Activated CD4-positive, alpha-beta T cell treated with anti-CD3 and anti-CD28 coated beads, Interleukin-2, amount 50 U/mL, for 24 hours (primary cell): ENCODE results near the gene AGBL4.
"Not testable (repeated sequence)": the region's sequence is repeated elsewhere in the genome, so short reads cannot be mapped to it uniquely, and the experiment has no call there.

Experiments
- DNase-seq, 2 donors: peaks; one replicate each; pipeline ENCODE4 v3.0.0-alpha.2; 2020; ENCODE audit warnings: low read depth in 1 of 2, low spot score in 1 of 2

The AGBL4 gene

GRCh38 chr1:50023292-50024159, at the start of gene AGBL4:
AGBL4 (minus strand) TSS chr1:50023954.
- DNase-seq: no peak

- DNase-seq: no peak
Observed at GRCh38 chr1:50066806-50067205, 43.1 kb upstream of the AGBL4 start.

- no peak for DNase-seq
Observed at GRCh38 chr1:50060279-50060678, 36.5 kb upstream of the AGBL4 start.

GRCh38 chr1:50048791-50049190, 25.0 kb upstream of the AGBL4 start:
- no peak for DNase-seq

GRCh38 chr1:50047916-50048694, 24.4 kb upstream of the AGBL4 start:
- no peak for DNase-seq

- no peak for DNase-seq
Observed at GRCh38 chr1:50038237-50038809, 14.6 kb upstream of the AGBL4 start.

DNA sequence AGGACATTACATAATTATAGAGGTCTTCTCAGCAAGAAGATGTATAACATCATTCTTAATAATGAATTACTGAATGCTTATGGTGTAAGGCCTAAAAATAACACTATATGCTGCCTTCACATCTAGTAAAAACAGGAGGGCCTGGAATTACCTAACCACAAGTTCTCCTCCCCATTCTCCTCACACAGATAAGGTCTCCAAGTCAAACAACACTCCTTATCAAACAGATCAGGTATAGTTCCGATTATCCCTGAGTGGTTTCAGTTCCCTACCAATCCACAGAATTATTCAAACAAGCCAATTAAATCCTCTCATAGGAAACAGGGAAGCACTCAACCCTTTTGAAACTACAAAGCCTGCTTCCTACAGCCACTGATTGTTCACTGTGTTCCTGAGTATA, 4.0 kb upstream of the AGBL4 start:
- DNase-seq: no peak

- DNase-seq: no peak
Observed at GRCh38 chr1:49995734-49996133, 28.0 kb downstream of the AGBL4 start.

DNA sequence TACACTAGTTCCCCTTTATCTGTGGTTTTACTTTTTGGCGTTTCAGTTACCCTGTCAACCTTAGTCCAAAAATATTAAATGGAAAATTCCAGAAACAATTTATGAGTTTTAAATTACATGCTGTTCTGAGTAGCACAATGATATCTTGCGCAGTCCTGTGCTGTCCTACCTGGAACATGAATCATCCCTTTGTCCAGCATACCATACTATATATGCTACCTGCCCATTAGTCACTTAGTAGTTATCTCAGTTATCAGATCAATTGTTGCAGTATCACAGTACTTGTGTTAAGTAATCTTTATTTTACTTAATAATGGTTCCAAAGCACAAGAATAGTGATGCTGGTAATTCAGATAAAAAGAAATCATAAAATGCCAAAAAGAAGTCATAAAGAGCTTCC, 52.7 kb downstream of the AGBL4 start:
- no peak for DNase-seq

GRCh38 chr1:49951385-49951784, 72.4 kb downstream of the AGBL4 start:
- no peak for DNase-seq

DNA sequence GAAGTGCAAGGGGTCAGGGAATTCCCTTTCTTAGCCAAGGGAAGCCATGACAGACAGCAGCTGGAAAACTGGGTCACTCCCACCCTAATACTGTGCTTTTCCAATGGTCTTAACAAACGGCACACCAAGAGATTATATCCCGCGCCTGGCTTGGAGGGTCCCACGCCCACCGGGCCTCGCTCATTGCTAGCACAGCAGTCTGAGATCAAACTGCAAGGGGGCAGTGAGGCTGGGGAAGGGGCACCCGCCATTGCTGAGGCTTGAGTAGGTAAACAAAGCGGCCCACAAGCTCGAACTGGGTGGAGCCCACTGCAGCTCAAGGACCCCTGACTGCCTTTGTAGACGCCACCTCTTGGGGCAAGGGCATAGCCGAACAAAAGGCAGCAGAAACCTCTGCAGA, 108.5 kb downstream of the AGBL4 start:
- not testable (repeated sequence) for DNase-seq

- DNase-seq: no peak
Observed at GRCh38 chr1:49906365-49906764, 117.4 kb downstream of the AGBL4 start.

- no peak for DNase-seq
Observed at GRCh38 chr1:49864581-49864980, 159.2 kb downstream of the AGBL4 start.

GRCh38 chr1:49854741-49855140, 169.0 kb downstream of the AGBL4 start:
- DNase-seq: no peak

DNA sequence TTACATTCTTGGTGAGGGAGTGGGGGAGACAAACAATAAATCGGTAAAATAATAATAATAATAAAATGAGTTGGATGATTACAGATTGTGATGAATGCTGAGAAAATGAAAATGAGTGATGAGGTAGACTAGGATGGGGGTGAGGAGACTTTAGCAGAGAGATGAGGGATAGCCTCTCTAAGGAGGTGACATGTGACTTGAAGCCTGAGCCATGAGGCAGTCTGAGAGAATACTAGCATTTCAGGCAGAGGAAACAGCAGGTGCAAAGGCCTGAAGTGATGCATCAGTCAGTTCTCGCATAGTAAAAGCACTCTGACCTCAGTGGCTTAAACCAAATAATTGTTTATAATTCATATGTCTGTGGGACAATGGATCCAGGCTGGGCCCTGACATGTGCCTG, 181.2 kb downstream of the AGBL4 start:
- no peak for DNase-seq

DNA sequence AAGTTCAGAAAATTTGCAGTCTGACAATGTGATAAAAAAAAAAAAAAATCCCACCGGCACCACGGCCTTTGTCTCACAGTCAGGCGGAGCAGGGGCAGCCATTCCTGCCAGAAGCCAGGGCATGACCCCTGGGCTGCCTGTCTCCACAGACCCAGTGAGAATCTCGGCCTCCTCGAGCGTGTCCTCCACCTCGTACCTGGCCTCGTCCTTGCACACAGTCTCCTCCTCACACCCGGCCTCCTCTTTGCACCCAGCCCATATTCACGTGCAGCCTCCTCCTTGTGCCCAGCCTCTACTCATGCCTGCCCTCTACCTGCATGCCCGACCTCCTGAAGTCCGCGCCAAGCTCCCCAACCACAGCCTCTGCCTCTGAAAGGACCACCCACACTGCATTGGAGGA, 182.0 kb downstream of the AGBL4 start:
- DNase-seq: no peak

DNA sequence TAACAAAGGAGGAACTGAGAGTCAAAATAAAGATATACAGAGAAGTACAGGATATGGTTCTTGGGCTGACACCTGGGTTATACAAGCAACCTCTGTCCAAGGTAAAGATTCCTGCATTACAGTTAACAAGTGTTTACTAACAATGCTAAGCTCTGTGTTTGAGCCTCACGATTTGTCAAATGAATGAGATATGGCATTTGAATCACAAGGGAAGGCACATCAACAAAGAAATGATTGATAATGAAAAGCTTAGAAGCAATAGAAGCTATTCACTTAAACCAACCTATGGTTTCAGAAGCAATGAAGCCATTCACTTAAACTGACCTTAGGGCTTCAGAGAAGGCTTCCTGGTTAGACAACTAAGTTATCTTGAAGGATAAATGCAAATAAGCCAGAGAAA, 199.5 kb downstream of the AGBL4 start:
- no peak for DNase-seq

DNA sequence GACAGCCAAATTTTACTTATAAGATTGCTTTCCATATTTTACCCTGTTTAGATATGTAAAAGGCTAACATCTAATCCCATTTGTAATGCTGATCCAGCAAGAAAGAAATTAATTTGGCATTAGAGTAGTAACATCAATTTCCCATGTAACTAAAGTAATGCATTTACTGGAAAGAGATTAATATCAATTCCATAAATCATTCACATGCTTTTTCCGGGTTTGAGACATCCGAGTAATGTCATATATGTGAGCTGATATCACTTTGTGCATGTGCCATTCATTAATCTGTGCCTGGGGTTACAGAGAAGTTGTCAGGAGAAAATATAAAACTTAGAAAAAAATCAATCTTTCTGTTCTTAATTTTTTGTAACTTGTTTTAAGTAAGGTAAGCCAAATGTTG, 206.1 kb downstream of the AGBL4 start:
- DNase-seq: no peak

DNA sequence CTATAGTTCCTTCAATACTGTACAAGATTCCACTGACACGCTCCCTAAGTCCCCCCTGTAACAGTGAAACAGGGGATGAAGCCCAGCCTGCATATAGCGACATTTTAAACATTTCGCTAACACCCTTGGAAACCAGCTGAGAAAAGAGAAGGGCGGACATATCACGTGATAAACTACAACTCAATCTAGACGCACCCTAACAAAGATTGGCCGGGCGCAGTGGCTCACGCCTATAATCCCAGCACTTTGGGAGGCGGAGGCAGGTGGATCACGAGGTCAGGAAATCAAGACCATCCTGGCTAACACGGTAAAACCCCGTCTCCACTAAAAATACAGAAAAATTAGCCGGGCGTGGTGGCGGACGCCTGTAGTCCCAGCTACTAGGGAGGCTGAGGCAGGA, 236.7 kb downstream of the AGBL4 start:
- DNase-seq: not testable (repeated sequence)

GRCh38 chr1:49765034-49765433, 258.7 kb downstream of the AGBL4 start:
- DNase-seq: no peak

- not testable (repeated sequence) for DNase-seq
Observed at GRCh38 chr1:49738118-49738517, 285.6 kb downstream of the AGBL4 start.

DNA sequence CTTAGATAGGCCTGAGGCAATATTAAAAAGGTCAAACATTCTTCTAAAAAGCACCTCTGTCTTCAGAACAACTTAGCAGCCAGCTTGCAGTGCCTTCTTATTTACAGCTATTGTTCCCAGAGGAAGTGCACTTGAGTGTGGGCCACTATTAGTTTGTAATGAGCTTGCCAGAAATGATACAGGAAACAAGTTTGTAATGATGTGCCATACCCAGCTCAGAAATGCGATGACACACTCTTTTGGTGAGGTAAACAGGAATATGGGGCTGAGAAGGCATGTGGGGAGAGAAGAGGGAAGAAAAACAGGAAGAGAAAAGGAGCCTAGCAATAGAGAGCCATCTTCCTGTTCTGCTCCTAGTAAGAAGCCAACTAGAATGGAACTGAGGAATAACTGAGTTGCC, 295.4 kb downstream of the AGBL4 start:
- DNase-seq: no peak
